GM21786 (cell line): ENCODE data around the gene RPL31.

Source experiments
- ATAC-seq: cut with Tn5 transposase; IDR thresholded peaks from one replicate; pipeline ENCODE4 v1.9.1; 2021; ENCODE audit not compliant: unreplicated experiment

The RPL31 gene

DNA sequence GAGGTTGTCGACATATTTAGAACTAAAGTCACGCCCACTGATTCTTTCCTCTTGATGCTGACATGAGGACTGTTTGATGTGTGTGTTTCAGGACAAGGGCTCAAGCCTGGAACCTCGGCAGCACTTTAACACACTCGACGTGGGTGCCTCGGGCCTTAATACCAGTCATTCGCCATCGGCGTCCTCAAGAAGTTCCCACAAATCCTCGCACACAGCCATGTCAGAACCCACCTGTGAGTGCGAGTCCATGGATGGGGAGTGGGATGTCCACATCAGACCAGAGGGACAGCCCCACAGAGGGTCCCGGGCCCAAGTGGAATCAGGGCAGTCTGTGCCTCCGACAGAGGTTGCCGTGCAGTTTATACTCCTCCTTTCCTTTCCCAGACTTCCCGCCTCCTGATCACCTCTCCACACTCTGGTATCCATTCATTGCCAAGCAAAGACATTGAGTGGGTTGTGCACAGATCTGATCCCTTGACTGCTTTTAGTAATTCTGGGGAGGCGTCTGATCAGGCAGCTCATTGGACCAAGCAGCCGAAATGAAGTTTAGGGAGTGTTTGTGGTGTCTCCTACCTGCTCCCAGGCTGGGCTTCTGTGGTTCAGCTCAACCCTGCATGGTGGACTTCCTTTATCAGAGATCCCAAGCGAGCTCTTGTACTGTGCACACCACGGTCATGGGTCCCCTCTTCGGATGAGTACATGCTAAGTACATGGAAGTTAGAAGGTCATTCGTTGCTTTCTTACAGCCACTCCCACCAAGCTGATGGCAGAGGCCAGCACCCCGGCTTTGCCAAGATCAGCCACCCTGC, 27.2 kb upstream of the RPL31 start:
- no peak for ATAC-seq

DNA sequence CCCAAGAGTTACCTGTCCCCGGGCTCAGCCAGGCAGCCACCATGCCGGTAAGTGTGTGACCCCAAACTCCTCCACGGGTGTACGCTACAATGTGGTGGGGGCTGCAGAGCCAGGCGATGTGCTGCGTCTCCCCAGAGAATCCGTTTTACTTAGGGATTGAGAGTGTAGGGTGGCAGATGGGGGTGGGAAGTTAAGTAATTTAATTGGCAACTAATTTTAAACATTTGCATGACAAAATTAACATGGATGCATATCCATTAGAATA, 26.6 kb upstream of the RPL31 start:
- no peak for ATAC-seq

DNA sequence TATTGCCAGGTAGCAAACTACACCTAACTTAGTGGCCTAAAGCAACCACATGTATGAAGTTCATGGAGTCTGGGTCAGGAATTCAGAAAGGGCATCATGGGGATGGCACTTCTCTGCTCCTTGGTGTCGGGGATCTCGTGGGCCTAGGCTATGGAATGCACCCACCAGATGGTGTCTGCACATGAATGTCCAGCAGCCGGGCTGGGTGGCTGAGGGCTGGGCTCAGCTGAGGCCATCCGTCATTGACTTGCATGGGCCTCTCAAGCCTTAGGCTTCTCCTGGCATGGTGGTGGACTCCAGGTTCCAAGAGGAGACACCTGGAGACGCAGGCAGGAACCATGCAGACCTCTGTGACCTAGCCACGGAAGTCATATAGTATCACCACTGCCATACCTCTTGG, 26.0 kb upstream of the RPL31 start:
- ATAC-seq: no peak

DNA sequence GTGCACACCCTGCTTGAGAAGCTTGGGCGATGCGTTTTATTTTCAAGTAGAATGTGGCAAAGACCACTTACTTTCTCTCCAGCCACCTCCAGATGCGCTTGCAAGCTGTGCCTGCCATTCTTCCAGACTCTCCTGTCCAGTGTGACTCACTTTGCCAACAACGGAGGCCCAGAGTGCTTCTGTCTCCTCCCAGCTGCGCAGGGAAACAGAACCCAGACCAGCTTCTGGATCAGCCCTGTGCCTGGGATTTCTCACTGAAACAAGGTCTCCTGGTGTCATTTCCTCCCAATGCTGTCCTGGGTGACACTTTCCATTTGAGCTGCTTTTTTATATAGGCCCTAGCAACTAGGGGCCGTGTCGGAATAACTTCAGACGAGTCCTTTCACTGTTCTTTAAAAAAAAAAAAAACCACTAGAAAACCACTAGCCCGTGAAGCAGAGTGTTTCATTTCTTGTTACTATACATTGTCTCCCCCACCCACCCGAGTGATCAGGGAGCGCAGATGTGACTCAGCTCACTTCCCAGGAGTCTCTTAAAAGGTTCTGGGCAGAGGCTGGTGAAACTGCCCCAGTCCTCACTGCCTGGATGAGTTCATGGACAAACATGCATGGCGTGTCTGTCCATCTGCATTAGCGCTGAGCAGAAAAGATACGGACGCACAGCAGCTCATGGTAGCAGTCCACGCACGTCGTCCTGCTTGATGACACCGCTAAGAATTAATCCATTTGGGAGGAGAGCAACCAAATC, 25.3 kb upstream of the RPL31 start:
- ATAC-seq: peak; percentile 80

DNA sequence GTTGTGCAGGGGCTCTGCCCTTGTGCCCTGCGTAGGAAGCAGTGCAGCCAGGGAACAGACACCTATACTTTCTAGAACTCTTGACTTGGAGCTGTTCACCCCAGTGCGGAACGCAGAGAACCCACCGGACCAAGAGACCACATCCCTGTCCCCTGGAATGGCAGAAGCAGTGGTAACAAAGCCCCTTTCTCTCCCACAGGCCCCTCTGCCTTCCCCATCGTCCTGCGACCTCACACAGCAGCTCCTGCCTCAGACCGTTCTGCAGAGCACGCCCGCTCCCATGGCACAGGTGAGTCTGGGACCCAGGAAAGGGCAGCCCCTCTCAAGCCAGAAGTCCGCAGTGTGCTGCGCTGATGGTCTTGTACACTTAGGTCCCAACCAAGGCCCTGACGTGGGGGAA, 24.6 kb upstream of the RPL31 start:
- no peak for ATAC-seq

DNA sequence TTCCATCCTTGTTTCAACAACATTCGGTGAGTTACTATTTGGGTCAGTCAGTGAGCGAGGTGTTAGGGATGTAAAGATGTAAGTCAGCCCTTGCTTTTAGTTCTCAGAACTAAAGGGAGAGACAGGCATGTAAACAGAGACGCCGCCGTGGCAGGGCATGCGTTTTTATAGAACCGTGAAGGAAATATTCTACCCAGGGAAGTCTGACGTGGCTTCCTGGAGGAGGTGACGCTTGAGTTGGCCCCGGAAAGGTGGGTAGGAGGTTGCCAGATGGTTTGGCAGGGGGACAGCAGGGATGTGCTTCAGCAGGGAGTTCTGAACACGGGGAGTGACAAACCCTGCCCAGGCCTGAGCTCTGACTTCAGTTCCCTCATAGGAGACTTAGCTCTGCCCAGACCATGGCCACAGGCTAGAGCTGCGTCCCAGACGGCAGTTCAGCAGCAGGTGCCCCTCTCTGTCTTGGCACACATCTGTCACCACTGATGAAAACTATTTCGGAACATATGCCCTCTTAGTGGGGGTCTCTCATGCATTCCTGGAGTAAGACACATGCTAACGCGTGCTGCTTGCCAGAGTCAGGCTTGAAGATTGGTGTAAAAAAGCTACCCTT, 23.4 kb upstream of the RPL31 start:
- ATAC-seq: no peak

DNA sequence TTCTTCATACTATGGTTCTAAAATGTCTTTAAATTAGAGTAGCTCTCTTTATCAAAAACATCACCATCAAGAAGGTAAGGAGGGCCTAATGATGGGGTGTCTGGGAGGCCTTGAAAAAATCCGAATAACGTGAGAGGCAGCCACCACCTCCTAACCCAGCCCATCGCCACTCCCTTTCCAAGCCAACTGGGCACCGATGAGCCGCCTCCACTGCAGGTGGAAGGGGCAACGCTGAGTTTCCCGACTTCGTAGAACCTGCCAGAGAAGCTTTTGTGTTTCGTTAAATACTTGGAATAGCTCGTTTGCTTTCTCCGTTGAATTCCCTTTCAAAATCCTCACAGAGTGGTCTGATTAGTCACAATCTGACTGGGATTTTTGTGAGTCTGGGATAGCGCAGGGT, 22.0 kb upstream of the RPL31 start:
- ATAC-seq: no peak

DNA sequence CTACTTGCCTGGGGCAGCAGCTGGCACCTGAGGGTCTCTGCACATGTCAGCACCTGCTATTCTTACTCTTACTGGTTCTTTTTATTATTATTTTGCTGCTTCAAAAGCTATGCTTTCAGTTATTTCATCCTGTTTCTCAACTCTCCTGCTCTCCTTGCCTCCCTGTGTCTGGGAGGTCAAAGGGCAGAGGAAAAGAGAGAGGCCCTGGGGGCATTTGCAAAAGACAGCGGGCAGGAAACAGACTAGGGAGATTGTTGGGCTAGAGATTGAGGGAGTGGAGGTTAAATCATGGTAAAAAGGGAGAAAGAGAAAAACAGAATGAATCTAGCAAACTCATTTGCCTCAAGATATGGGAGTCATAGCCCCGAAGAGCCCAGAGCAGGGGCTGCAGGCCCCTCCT, 21.1 kb upstream of the RPL31 start:
- no peak for ATAC-seq

DNA sequence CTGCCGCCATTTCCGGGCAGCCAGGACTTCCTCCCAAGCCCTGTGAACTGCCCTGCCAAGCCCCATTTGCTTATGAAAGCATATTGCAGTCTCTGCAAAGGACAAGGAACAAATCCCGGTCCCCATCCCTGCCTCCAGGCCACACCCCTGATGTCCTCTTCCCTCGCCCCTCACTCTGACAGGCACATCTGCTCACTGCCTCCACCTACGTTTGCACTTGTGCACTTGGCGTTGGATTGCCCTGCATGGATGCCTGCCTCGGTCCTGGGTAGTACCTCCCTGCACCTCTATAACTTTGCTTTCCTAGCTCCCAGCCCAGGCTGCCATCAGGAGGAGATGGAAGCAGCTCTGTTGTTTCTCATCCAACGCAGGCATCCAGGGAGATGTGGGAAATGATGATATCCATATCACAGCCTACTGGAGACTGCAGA, 19.6 kb upstream of the RPL31 start:
- ATAC-seq: no peak

DNA sequence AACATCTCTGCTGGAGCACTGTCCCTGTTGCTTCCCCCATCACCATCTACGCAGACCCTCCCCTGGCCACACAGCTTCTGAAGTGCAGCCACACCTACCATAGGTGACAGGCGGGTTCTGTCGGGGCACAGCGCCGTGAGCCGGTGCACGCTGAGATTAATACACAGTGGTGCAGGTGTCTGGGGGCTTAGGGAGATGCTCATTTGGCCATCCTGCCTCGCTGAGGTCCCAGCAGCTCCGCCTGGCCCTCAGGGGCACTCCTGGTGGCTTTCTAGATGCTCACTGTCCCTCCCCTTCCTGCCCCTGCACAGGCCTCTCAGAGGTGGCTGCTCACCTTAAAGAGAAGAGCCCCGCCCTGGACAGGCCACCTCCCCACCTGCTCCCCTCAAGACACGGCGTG, 18.9 kb upstream of the RPL31 start:
- ATAC-seq: no peak

DNA sequence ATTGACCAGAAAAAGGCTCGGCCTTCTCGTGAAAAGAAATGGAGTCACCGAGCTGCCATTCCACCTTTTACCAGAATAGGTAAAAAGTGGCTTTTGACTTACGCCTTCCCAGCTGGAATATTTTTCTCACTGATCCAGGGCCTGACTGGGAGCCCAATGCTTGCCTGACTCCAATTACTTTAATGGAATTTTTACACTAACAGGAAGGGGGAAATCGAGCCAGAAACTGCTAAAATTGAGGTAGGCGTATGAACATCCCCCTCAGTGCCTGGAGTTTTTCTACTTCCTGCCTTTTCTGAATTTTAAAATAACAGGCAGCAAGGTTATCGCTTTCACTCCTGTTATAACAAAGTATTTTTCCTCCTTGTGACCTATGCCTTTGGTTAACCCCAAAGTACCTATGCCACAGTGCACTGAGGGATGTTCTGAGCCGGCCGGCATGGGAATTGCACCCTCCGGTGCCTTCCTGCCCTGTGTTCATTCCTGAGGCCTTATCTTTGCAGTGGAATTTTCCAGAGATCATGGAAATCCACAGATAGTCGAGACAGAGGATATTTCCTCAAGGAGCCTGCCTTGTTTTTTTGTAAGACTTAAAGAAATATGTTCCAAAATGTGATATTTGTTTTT, 18.3 kb upstream of the RPL31 start:
- no peak for ATAC-seq

DNA sequence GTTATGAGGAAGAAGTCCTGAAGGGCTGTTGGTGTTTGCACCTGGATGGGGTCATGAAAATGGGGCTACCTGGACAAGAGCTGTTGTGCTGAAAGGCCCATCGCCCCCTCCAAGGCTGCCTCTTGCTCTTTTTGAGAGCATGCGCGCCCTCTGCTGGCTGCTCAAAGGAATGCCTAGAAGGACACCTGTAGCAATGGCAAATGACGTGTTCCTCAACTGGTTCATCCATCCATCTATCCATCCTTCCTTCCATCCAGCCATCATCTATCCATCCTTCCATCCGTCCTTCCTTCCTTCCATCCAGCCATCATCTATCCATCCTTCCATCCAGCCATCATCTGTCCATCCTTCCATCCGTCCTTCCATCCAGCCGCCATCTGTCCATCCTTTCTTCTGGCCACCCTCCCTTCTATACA, 17.2 kb upstream of the RPL31 start:
- no peak for ATAC-seq

DNA sequence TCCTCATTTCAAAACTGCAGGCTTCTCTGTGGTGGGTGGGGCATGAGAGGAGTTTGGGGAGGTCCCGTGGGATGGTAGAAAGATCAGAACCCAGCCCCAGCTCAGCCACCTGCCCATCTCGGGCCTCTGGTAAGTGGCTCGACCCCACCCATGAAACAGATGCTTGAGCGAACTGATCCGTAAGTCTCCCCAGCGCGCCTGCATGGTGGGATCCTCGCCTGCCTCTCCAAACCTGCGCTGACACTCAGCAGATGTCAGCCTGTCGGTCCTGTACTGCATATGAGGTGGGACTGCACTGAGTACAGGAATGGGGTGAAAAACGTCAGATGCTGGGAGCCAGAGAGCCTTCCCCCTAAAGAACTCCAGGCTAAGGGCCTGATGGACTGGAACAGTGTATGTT, 15.9 kb upstream of the RPL31 start:
- no peak for ATAC-seq

DNA sequence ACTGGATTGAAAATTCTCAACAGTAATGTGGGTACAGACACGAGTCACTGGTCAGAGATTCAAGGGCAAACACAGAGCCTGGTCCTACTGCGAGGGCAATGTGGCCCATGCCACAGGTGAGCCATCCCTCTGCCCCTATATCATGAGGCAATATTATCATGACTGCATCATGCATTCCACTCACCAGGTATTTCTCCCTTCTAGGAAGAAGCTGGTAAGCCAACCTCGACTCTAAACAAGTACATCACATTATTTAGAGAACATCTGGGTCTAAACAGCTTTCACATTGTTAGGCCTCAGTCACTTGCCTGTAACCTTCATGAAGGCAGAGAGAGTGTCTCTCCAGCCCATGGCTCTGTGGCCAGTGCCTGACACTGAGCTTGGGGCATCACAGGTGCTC, 14.6 kb upstream of the RPL31 start:
- ATAC-seq: no peak

DNA sequence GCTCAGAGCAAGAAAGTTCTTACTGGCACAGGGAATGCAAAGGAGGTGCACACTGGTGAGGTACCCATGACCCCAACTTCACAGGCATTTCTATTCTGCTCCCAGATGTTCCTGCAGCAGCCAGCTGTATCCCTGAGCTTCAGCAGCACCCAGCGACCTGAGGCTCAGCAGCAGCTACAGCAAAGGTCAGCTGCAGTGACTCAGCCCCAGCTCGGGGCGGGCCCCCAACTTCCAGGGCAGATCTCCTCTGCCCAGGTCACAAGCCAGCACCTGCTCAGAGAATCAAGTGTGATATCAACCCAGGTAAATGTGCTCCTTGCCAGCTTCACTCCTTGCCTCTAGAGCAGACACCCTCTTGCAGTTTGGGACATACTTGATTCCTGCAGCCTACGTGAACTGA, 14.1 kb upstream of the RPL31 start:
- ATAC-seq: no peak

DNA sequence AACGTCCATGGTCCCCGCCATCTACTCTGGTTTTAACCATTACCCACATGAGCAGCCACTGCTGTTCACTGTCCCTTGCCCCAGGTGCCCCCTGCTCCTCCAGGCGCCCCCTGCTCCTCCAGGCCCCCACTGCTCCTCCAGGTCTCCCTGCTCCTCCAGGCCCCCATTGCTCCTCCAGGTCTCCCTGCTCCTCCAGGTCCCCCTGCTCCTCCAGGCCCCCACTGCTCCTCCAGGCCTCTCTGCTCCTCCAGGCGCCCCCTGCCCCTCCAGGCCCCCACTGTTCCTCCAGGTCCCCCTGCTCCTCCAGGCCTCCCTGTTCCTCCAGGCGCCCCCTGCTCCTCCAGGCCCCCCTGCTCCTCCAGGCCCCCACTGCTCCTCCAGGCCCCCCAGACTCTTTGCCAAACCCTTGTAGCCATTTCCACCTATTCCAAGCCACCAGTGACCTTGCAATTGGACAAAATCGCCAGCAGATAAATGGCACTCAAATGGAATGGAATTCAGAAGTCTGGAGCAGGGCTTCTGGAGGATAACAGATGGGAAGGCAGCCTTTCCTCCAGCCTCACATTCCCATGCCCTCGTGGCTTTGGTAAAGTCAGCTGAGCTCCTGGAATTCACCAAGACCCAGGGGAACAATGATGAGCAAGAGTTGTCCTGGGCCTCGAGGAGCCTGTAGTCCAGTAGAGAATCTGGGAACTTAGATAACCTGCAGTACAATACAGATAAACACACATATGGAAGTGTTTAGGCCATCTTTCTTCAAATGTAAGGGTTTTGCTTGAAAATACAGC, 13.3 kb upstream of the RPL31 start:
- no peak for ATAC-seq

DNA sequence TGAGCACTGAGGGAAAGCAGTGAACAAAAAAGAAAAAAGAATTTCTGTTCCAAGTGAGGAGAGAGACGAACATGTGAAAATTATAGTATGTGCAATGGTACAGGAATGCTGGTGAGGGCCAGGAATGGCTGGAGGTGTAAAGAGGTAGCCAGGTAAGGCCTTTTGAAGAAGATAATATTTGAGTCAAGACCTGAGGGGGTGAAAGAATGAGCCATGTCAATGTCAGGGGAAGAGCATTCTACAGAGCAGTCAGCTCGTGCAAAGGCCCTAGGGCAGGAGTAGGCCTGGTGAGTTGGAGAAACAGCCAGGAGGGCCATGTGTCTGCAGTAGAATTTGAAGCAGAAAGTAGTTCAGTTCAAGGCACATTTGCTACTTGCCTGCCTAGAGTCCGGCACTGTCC, 12.4 kb upstream of the RPL31 start:
- ATAC-seq: no peak

DNA sequence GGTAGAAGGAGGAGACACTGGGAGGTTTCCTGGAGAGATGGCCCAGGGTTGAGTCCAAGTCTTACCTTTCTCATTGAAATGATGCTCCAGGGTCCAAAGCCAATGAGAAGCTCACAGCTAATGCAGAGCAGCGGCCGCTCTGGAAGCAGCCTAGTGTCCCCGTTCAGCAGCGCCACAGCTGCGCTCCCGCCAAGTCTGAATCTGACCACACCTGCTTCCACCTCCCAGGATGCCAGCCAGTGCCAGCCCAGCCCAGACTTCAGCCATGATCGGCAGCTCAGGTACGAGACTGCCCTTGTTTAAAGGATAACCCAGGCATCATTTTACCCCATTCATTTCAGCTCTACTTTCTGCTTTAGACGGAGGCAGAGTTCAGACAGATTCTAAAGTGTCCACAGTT, 11.9 kb upstream of the RPL31 start:
- ATAC-seq: no peak

DNA sequence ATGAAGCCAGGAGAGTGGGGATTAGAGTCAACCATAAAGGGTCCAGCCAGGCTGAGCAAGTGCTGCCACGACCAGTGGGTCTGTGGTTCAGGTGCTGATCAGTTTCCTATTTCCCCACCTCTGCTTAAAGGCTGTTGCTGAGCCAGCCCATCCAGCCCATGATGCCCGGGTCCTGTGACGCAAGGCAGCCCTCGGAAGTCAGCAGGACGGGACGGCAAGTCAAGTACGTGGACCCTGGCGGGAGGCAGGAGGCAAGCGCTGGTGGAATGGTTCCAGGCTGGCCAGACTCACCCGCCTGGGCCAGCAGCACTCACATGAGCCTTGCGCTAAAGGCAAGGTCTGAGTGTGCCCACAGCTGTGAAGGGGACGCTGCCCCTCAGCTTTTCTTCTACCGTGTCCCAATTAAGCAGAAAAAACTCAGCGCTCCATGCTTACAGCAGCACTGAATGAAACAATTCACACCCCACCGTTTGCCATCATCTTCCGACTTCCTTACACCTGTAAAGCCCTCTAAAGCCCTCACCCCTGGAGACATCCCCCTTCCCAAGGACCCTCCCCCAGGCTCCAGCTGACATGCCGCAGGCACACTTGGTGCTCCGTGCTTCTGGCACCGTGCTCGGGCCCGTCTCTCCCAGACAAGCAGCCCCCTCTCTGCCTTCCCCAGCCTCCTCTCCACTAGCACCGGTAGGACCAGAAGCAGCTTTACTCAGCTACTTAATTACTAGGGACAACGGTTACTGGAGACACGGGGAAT, 11.3 kb upstream of the RPL31 start:
- ATAC-seq: no peak

DNA sequence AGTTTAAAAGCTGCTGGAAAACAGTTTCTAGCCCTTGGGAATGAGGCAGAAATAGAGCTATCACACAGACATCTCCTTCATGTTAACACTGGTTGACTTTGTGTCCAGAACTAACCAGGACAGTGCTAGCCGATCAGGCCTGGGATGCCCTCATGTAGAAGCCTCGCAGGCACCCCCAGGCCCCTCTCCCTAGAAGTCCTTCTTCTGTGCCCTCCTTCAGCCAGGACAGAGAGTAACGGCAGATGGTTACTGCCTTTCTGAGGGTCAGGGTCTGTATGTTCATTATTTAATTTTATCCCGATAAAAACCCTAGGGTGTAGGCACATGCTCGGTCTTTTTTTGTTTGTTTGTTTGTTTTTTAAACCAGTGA, 10.7 kb upstream of the RPL31 start:
- no peak for ATAC-seq

DNA sequence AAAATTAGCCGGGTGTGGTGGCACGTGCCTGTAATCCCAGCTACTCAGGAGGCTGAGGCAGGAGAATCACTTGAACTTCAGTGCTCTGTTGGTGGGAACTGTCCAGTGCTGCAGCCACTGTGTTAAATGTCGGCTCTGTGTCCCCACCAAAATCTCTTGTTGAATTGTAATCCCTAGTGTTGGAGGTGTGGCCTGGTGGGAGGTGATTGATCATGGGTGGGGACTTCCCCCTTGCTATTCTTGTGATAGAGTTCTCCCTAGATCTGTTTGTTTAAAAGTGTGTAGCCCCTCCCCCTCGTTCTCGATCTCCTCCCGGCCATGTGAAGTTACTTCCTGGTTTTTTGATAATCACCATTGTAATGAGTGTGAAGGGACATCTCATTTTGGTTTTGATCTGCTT, 9.8 kb upstream of the RPL31 start:
- no peak for ATAC-seq
